Coronary artery (tissue), 2 donors: Measurements from ENCODE around the gene MRAS.

Source experiments
- DNase-seq: peaks from one replicate; pipeline ENCODE4 v3.0.0-alpha.2; 2017; ENCODE audit warnings: low spot score
- H3K27ac ChIP-seq, 2 donors: fragments of 200-600 bp; sonication (generic); one replicate each; pipeline ENCODE4 v1.5.1; 2016 to 2019
- H3K4me3 ChIP-seq: fragments of 200-600 bp; sonication (generic); 2 replicates; pipeline ENCODE4 v1.5.1; 2016; ENCODE audit warnings: mild to moderate bottlenecking, moderate library complexity
- CTCF ChIP-seq: fragments of 200-600 bp; sonication (generic); IDR thresholded peaks from one replicate; pipeline ENCODE4 v1.5.1; 2019; ENCODE audit warnings: antibody characterized with exemption

MRAS gene

GRCh38 chr3:138384531-138384930, 36.2 kb downstream of the MRAS start:
- H3K4me3 ChIP-seq: no peak overlapping the region
- peak overlapping the region in 1 of 2 donors; percentile 31 for H3K27ac ChIP-seq
- TF ChIP-seq CTCF: no peak
- DNase-seq: no peak

- no peak for TF ChIP-seq CTCF
- Histone ChIP-seq H3K27ac (peak overlapping the region in 1 of 2 donors; percentile 31), H3K4me3 (no peak overlapping the region)
- DNase-seq: no peak
Measured at GRCh38 chr3:138384976-138385375, 36.6 kb downstream of the MRAS start.

- H3K4me3 ChIP-seq: peak overlapping the region; percentile 22
- peak overlapping the region; percentile 55 to 83 for H3K27ac ChIP-seq
- no peak for DNase-seq
- no peak for TF ChIP-seq CTCF
Measured at GRCh38 chr3:138389144-138389601, 40.8 kb downstream of the MRAS start.

GRCh38 chr3:138389841-138390581, 41.6 kb downstream of the MRAS start:
- Histone ChIP-seq H3K4me3 (peak overlapping the region; percentile 22), H3K27ac (peak overlapping the region; percentile 55 to 83)
- TF ChIP-seq CTCF: no peak
- peak; percentile 74 for DNase-seq

- no peak for TF ChIP-seq CTCF
- H3K27ac ChIP-seq: peak overlapping the region; percentile 55 to 83
- DNase-seq: no peak
- H3K4me3 ChIP-seq: peak overlapping the region; percentile 22
Measured at GRCh38 chr3:138390582-138390932, 42.2 kb downstream of the MRAS start.

- no peak for TF ChIP-seq CTCF
- Histone ChIP-seq H3K4me3 (no peak overlapping the region), H3K27ac (no peak overlapping the region)
- DNase-seq: peak; percentile 54
Measured at GRCh38 chr3:138394156-138394555, 45.8 kb downstream of the MRAS start.

- Histone ChIP-seq H3K27ac (no peak overlapping the region), H3K4me3 (no peak overlapping the region)
- DNase-seq: no peak
- TF ChIP-seq CTCF: no peak
Measured at GRCh38 chr3:138394686-138395085, 46.3 kb downstream of the MRAS start.
